VCaP (cell line): ENCODE results near the gene SIN3A.

Source experiments
- H3K27ac ChIP-seq: fragments of 450-650 bp; 2 replicates; pipeline ENCODE4 v1.5.1; 2017
- CTCF ChIP-seq: fragments of 450-650 bp; conservative IDR thresholded peaks from 2 replicates; pipeline ENCODE4 v1.5.1; 2017; ENCODE audit warnings: mild to moderate bottlenecking, moderate library complexity

The SIN3A gene

GRCh38 chr15:75328493-75329314 lies 122.8 kb downstream of the SIN3A start:
- no peak for TF ChIP-seq CTCF
- H3K27ac ChIP-seq, result no peak overlapping the region

GRCh38 chr15:75327491-75327890 lies 124.0 kb downstream of the SIN3A start:
- no peak overlapping the region for H3K27ac ChIP-seq

GRCh38 chr15:75327005-75327404 lies 124.5 kb downstream of the SIN3A start:
- TF ChIP-seq CTCF, result no peak
- H3K27ac ChIP-seq, result no peak overlapping the region

More at GRCh38 chr15:75327491-75327890, 124.0 kb downstream of the SIN3A start:
- TF ChIP-seq CTCF, result no peak

GRCh38 chr15:75325922-75326321 lies 125.6 kb downstream of the SIN3A start:
- TF ChIP-seq CTCF, result no peak
- H3K27ac ChIP-seq, result no peak overlapping the region

GRCh38 chr15:75321711-75322110 lies 129.8 kb downstream of the SIN3A start:
- no peak overlapping the region for H3K27ac ChIP-seq
- TF ChIP-seq CTCF, result no peak
